Measurements from ENCODE around the gene PRR5. TPM values are rescaled to one million over a fixed set of nuclear protein-coding genes. Genes with fewer than 3 reads are reported as not detected.

PRR5 gene
- total RNA-seq, 1 donor from 2014 or later: 27.6 TPM

- DNase-seq (ENCODE audit: low spot score): no peak
Observed at GRCh38 chr22:44693145-44693544, 8.9 kb upstream of the PRR5 start.

DNA sequence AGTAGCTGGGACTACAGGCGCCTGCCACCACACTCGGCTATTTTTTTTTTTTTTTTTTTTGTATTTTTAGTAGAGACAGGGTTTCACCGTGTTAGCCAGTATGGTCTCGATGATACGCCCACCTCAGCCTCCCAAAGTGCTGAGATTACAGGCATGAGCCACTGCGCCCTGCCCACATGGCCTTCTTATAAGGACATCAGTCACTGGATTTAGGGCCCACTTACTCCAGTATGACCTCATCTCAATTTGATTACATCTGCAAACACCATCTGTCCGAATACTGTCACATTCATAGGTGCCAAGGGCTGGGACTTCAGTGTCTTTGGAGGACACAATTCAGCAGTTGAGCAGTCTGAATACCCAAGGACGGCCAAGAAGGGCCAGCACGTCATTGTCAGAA lies 8.2 kb upstream of the PRR5 start:
- no peak for DNase-seq (ENCODE audit: low spot score)

GRCh38 chr22:44697423-44698141 lies 4.4 kb upstream of the PRR5 start:
- DNase-seq (ENCODE audit: low spot score): peak; percentile 80

DNA sequence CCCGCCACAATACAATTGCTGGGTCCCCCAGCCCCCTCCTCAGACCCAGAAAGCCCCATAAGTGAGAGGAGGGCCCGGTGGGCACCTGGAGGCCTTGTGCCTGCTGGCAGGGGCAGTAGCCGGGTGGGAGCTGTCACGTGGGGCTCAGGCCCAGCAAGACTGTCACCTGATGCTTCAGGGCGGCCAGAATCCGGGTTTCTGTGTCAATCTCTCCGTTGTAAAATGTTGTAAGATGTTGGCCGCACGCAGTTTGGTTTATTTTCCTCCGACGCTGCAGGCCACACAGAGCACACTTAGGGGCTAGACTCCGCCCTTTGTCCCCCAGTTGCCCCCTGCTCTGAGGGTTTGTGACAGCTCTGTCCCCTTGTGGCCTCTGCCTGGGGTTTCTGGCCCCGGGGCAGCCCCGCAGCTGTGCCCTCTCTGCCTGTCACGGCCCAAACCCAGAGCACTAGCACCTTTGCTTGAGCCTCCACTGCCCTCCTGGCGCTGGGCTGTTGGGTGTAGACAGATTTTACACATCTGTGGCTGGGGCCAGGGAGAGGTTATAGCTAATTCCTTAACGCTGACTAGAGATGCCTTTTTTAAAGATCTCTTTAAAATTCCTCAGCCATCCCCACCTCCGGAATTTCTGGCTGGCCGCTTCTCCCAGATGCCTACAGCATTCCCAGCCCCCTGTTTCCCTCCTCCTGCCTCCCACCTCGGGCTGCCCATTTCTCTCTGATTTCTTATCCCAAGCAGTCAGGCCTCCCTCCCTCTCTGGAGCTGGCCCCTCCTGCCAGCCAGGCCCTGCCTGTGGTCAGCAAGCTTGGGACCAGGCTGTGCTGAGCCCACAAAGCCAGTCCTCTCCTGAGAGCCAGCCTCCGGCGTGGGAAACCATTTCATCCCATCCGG lies 3.2 kb upstream of the PRR5 start:
- no peak for DNase-seq (ENCODE audit: low spot score)

GRCh38 chr22:44700456-44700855 lies 1.5 kb upstream of the PRR5 start:
- no peak for DNase-seq (ENCODE audit: low spot score)

- DNase-seq (ENCODE audit: low spot score): no peak
Observed at GRCh38 chr22:44701187-44701790, 715 bp upstream of the PRR5 start.

DNA sequence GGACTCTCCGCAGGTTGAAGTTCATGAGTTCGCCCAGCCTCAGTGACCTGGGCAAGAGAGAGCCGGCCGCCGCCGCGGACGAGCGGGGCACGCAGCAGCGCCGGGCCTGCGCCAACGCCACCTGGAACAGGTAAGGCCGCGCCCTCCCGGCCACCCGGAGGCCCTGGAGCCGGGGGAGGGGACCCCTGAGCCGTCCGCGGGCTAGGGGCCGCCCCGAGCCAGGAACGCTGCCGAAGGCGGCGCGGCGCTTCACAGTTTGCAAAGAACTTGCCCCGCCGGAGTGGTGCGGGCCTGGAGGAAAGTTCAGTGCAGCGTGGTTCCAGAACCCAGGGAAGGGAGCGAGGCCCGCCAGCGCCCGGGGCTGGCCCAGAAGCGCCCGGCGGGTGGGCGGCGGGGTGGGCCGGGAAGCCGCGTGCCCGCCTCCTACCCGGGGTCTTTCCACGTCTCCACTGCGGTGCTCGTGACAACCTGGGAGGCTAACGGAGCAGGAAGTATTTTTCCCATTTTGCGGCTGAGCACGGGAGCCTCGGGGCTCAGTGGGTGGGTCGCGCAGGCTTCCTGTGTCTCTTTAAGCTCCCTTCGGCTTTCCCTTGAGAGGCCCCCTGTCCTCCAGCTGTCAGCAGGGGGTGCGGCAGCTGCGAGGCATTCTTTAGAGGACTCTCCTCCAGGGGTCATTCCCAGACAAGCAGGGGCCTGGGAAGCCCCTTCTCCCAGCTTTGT lies 635 bp downstream of the PRR5 start:
- no peak for DNase-seq (ENCODE audit: low spot score)

- no peak for DNase-seq (ENCODE audit: low spot score)
Observed at GRCh38 chr22:44703255-44703870, 1.4 kb downstream of the PRR5 start.

DNA sequence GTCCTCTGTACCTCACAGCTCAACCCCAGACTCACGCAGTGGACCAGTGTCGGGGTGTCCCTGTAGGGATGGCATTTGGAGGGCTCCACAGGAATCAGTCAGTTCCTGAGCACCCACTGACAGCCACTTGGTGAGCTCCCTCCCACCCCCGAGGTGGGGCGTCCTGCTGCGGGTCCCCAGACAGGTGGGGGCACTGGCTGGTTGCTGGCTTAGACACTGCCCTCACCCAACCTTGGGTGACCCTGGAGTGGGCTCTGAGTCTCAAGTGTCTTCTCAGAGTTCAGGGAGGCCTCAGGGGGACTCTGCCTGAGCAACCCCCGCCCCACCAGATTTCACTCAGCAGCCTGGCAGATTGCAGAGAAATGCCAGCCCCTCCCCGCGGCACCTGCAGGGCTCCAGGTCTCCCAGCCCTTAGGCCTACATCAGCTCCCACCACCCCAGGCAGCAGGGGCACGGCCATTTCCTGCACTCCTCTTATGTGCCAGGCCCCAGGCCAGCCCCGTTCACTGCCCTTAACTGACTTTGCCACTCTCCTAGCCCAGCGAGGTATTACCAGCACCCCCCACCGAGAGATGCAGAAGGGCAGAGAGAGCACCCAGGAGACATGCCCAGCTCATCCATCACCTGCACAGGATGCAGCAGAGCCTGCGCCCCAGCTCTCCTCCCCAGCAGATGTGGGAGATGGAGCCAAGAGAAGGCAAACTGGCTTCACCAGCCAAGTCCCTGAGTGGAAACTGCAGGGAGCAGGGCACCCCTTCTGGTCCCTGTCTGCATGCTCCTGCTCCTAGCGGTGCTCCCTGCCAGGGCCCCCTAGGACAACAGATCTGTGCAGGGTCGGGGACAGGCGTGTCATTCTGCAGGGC lies 2.4 kb downstream of the PRR5 start:
- DNase-seq (ENCODE audit: low spot score): no peak

GRCh38 chr22:44705022-44705297 lies 3.0 kb downstream of the PRR5 start:
- DNase-seq (ENCODE audit: low spot score): no peak

DNA sequence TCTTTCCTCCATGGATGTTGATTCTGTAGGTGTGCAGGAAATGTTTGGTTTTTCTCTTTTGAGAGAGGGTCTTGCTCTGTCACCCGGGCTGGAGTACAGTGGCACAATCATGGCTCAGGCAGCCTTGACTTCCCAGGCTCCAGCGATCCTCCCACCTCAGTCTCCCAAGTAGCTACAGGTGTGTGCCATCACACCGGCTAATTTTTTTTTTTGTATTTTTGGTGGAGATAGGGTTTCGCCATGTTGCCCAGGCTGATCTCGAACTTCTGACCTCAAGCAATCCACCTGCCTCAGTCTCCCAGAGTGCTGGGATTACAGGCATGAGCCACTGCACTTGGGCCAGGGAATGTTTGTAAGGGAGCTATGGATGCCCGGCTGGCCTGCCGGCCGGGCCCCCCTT lies 4.5 kb downstream of the PRR5 start:
- no peak for DNase-seq (ENCODE audit: low spot score)

DNA sequence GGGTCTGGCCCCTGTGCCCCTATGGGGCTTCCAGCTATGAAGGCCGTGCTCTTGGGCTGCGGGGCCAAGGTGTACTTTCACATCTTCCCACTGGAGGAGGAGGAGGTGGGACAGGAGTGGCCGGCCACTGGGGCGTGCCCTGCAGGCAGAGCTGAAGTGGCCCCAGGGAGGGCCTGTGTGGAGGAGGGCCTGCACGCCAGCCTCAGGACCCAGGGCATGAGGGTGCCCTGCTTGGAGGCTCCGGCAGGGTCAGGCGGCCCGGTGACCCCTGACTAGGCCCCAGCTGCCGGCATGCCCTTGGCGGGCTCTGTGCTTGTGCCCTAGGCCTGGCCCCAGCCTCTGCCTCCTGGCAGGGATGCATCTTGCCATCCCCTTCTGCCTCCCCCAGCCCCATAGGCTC lies 5.2 kb downstream of the PRR5 start:
- DNase-seq (ENCODE audit: low spot score): no peak

GRCh38 chr22:44707752-44708151 lies 5.7 kb downstream of the PRR5 start:
- DNase-seq (ENCODE audit: low spot score): no peak

DNA sequence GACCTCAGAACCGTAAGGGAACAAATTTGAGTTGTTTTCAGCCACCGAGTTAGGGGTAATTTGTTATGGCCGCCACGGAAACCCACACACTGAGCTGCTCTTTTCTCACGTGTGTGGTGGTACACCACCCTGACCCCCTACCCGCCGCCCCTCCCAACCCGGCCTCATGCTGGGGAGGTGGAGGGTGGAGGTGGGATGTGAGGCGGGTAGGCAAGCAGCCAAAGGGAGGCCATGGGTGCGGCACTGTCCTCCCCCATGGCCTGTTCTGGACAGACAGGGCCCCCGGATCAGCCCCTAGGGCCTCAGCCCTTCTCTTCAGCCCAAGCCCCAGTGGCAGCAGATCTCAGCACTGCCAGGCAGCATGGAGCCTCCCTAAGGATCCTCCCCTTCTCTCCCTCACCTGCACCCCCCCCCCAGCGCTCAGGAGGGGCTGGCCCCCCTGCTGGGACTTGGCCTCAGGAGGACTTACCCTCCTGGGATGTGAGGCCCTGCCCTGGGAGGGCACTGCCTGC lies 7.9 kb downstream of the PRR5 start:
- DNase-seq (ENCODE audit: low spot score): no peak

GRCh38 chr22:44710474-44711240 lies 8.7 kb downstream of the PRR5 start:
- DNase-seq (ENCODE audit: low spot score): no peak

DNA sequence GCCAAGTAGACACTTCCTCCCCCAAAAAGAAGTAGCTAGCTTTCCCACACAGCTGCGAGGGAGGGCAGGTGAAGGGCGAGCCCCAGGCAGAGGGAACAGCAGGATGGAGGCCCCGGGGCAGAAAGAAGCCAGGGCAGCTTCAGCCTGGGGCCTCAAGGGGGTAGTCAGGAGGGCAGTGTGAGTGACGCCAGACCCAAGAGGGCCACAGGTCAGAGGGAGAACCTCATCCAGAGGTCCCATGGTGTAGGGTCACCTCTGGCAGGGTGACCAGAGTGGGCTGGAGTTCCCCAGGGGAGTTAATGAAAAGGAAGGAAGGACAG lies 9.2 kb downstream of the PRR5 start:
- no peak for DNase-seq (ENCODE audit: low spot score)

GRCh38 chr22:44711690-44712555 lies 9.9 kb downstream of the PRR5 start:
- DNase-seq (ENCODE audit: low spot score): no peak

GRCh38 chr22:44712962-44713361 lies 11.0 kb downstream of the PRR5 start:
- DNase-seq (ENCODE audit: low spot score): no peak

GRCh38 chr22:44714703-44715350 lies 12.8 kb downstream of the PRR5 start:
- no peak for DNase-seq (ENCODE audit: low spot score)

Data from ureter (tissue), 1 donor.